GM12875 (cell line): Measurements from ENCODE around the gene B3GLCT.

Experiments
- H3K4me3 ChIP-seq: one replicate; pipeline ENCODE4 v1.5.1; 2011; ENCODE audit warnings: low read depth, low read length, control low read depth
- TF ChIP-seq, protein P1 (sequence below): IDR thresholded peaks from 2 replicates; pipeline ENCODE4 v1.5.1; 2011; ENCODE audit warnings: low read depth, mild to moderate bottlenecking, control low read depth, inconsistent platforms, low read length, moderate library complexity, borderline replicate concordance; ENCODE audit not compliant: insufficient read depth

Gene B3GLCT

DNA sequence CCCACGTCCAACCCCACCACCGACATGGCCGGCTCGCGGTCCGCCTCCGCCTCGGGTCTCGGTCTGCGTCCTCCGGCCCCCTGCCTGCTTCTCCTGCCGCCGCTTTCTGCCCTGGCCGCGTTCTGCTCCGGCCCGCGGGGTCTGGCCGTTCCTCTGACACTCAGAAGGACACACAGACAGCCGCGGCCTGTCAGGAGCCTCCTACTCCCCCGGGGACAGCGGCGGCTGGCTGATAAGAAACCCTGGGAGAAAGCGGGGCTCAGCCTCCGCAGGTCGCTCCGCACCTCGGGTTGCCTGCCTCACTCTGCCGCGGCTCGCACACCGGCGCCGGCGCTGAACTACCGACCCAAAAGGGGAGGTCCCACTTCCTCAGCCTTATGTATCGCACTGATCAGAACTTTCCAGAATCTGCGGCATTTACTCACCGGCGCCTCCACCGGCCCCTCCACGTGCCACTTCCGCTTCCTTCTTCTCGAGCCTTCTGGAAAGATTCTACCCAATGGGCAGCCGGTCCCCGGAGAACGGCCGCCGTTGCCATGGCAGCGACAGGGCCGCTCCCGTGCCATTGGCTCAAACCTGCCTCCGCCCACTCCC, 38.1 kb upstream of the B3GLCT start, which contains the start of gene HSPH1:
HSPH1 (minus strand) TSS at position 348 of the 594 bp plus-strand sequence; CDS start at position 26, 322 bp downstream.
- TF ChIP-seq, protein P1, sequence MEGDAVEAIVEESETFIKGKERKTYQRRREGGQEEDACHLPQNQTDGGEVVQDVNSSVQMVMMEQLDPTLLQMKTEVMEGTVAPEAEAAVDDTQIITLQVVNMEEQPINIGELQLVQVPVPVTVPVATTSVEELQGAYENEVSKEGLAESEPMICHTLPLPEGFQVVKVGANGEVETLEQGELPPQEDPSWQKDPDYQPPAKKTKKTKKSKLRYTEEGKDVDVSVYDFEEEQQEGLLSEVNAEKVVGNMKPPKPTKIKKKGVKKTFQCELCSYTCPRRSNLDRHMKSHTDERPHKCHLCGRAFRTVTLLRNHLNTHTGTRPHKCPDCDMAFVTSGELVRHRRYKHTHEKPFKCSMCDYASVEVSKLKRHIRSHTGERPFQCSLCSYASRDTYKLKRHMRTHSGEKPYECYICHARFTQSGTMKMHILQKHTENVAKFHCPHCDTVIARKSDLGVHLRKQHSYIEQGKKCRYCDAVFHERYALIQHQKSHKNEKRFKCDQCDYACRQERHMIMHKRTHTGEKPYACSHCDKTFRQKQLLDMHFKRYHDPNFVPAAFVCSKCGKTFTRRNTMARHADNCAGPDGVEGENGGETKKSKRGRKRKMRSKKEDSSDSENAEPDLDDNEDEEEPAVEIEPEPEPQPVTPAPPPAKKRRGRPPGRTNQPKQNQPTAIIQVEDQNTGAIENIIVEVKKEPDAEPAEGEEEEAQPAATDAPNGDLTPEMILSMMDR = 0 out of 2 replicates have a peak, but pooled peaks have one; percentile 31
- H3K4me3 ChIP-seq = peak within 1 kb of the TSS; percentile 94

DNA sequence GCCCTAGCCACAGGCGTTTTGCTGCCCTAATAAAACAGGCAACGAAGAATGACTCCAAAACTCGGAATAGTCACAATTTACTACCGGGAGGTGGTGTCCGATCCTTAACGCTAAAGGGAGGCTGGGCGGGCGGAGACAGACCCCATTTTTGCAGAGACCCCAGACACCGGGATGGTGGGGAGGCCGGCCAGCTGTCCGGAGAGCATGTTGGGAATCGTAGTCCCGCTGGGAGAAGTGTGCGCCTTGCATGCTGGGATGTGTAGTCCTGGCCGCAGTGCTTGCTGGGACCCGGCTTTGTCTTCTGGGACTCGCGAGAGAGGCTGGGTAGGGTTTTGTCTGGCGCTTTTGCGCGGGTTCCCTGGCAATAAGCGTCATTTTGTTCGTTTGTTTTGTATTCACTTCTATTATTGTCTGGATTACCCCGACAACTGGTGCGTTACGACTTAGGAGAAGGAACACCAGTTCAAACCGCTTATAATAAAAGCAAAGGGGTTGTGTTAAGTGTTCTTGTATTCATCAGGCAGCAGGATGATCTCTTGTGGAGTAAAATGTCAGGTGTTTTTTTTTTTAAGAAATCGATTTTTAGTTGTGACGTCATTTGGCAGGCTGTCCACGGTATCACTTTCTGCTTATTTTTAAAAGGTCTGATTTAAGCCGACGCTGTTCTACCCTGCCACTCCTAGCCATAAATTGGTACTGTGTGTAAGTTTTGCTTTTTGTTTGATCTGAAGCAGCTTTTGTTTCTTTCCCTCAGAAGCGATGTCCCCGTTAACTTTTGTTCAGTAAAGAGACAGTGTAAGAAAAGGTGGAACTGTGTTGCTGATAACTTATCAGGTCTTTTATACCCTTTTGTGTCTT, 37.4 kb upstream of the B3GLCT start:
- TF ChIP-seq, protein P1 = no peak
- peak overlapping the region; percentile 94 for H3K4me3 ChIP-seq

DNA sequence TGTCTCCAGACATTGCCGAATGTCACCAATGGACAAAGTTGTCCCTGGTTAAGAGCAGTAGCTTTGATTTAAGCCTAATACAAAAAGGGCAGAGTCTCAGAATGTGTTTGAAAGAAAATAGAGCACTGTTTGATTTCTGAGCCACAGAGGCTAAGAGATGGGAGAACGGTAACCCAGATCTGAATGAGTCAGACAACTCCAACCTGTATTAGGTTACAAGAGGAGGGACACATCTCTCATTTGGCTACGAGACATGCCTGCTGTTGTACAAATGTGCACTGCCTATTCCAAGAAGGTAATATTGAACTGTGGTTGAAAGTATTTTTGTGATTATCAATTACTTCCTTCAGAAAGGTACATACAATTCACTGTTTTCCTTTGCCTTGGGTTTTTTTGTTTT, 33.2 kb upstream of the B3GLCT start:
- no peak overlapping the region for H3K4me3 ChIP-seq
- TF ChIP-seq, protein P1 = no peak

DNA sequence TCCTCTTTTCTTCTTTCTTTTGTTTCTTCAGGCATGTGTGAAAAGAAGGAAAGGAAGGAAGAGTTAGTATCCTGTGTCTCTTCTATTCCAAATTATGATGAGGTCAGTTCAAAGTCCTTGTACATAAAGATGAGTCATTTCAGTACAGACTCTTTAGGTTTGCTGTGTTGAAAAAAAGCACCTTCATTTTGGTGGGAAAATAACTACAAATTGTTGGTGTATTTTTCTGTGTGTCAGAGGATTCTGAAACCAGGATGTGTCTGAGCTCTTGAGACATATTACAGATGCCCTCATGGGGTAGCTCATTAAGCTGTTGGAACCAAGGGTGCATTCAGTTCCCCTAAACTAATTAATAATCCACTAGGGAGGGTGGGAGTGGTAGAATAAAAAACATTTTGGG, 32.3 kb upstream of the B3GLCT start:
- TF ChIP-seq, protein P1 = no peak
- H3K4me3 ChIP-seq = no peak overlapping the region

DNA sequence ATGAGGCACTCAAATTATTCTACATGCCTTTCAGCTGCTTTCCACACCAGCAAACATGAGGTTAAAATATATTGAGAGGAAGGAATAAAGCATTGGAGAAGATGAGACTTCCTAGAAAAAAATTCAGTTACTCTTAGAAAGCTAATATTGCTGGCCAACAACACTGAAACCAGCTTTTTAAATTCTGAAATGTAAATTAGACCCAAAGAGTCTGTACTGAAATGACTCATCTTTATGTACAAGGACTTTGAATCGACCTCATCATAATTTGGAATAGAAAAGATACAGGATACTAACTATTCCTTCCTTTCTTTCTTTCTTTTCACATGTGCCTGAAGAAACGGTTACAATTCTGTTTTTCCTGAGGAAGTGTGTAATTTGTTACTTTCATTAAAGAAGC, 31.6 kb upstream of the B3GLCT start:
- H3K4me3 ChIP-seq = no peak overlapping the region
- TF ChIP-seq, protein P1 = no peak

DNA sequence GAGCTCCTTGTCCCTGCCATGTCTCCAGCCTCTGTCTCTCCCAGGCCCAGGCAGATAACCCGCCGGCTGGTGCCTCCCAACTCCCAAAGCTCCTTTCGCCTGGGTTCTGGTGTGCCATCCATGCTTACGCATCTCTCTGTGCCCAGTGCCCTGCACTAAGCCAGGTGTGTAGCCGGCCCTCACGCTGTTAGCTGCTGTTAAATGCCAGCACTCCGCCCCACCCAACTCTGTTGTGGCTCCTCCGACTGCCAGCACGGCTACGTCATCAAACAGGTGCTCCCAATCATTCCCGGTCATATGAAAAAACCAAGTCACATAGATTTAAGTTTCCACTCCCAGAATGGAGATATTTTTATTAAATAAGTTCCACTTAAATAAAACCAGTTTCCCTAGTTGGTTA, 31.0 kb upstream of the B3GLCT start:
- no peak overlapping the region for H3K4me3 ChIP-seq
- TF ChIP-seq, protein P1 = no peak
